NCI-H146 treated with DMSO at 0.1 percent for 48 hours (cell line): ENCODE data around the gene PALM3.
A peak's percentile ranks its signal among the peaks of the same experiment; 100 is the strongest.

Source experiments
- DNase-seq: peaks from one replicate; lab custom pipeline; 2025; ENCODE audit not compliant: unreplicated experiment; lab: John Stamatoyannopoulos, UW

Gene PALM3

GRCh38 chr19:14089662-14090508 is 28.0 kb upstream of the PALM3 start:
- no peak for DNase-seq

- DNase-seq = no peak
Measured at GRCh38 chr19:14089412-14089661, 27.5 kb upstream of the PALM3 start.

- DNase-seq = no peak
Measured at GRCh38 chr19:14088634-14089411, 26.9 kb upstream of the PALM3 start.

GRCh38 chr19:14086098-14086497 is 24.2 kb upstream of the PALM3 start:
- DNase-seq = no peak

- DNase-seq = no peak
Measured at GRCh38 chr19:14085309-14085995, 23.6 kb upstream of the PALM3 start, which contains the start of gene C19orf67. Gene C19orf67 (minus strand): TSS chr19:14085783. CDS start chr19:14085627, 156 bp downstream.

- DNase-seq = no peak
Measured at GRCh38 chr19:14082675-14082960, 20.7 kb upstream of the PALM3 start.

GRCh38 chr19:14081797-14082674 is 20.2 kb upstream of the PALM3 start:
- DNase-seq = peak; percentile 30

- DNase-seq = peak; percentile 99
Measured at GRCh38 chr19:14080887-14081796, 19.3 kb upstream of the PALM3 start.

- DNase-seq = no peak
Measured at GRCh38 chr19:14078411-14078810, 16.5 kb upstream of the PALM3 start.

GRCh38 chr19:14073925-14074838 is 12.3 kb upstream of the PALM3 start:
- DNase-seq = no peak

GRCh38 chr19:14073261-14073924 is 11.5 kb upstream of the PALM3 start:
- DNase-seq = peak; percentile 64

- DNase-seq = peak; percentile 75
Measured at GRCh38 chr19:14072535-14073260, 10.8 kb upstream of the PALM3 start, which contains the start of gene MISP3. Gene MISP3 (plus strand): TSS chr19:14072786. CDS start chr19:14073310, 524 bp downstream.

- DNase-seq = no peak
Measured at GRCh38 chr19:14070268-14071050, 8.6 kb upstream of the PALM3 start.

- DNase-seq = no peak
Measured at GRCh38 chr19:14066134-14066533, 4.3 kb upstream of the PALM3 start.

- no peak for DNase-seq
Measured at GRCh38 chr19:14063105-14063504, 1.2 kb upstream of the PALM3 start.

- no peak for DNase-seq
Measured at GRCh38 chr19:14062558-14062855, 631 bp upstream of the PALM3 start.
